ENCODE data around the gene AIG1.

AIG1 gene

DNA sequence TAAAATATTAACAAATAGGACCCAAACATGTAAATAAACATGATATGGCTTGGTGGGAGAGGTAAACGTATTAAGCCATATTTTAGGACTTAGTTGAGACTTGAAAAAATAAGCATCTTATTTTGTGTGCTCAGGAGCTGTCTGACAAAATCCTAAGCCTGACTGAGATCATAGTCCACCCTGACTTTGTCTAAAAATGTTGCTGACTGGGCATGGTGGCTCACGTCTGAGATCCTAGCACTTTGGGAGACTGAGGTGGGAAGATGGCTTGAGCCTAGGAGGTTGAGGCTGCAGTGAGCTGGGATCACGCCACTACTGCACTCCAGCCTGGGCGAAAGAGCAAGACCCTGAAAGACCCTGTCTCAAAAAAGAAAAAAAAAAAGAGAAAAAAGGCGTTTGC, 52.1 kb downstream of the AIG1 start:
- H3K4me3 ChIP-seq (ENCODE audit: low read depth in 1 of 2, low read length in 2 of 2): no peak overlapping the region
- H3K9me3 ChIP-seq (ENCODE audit: low read length): no peaks in the 10 kb centered on the region
- H3K27me3 ChIP-seq (ENCODE audit: control insufficient read depth in 1 of 2, insufficient read depth in 2 of 2, low read length in 2 of 2): no peaks in the 10 kb centered on the region
- peaks cover 8% of the 10 kb centered on the region for H3K4me1 ChIP-seq (ENCODE audit: insufficient read depth, low read length)
- H3K36me3 ChIP-seq (ENCODE audit: insufficient read depth, low read length): no peaks in the 10 kb centered on the region
- H3K9ac ChIP-seq (ENCODE audit: low read length): no peak overlapping the region
- no peak overlapping the region for H3K27ac ChIP-seq (ENCODE audit: low read depth, low read length)

DNA sequence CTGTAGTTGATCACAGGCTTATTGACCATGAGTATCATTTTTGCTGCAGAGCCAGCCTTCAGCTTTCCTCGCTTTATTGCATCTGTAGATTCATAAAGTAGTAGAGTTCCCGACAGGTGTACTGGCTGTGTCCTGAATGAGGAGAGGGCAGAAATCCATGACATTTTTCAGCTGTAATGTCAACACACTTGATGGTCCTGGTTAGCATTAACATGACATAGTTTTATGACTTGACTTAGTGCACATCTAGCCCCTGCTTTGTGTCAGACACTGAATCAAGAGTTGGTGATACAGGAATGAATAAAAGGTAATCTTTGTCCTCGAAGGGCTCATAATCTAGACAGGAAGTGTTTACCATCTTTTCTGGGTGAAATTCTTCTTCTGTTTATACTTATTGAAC, 55.0 kb downstream of the AIG1 start:
- no peaks in the 10 kb centered on the region for H3K9me3 ChIP-seq (ENCODE audit: low read length)
- H3K36me3 ChIP-seq (ENCODE audit: insufficient read depth, low read length): no peaks in the 10 kb centered on the region
- no peak overlapping the region for H3K4me3 ChIP-seq (ENCODE audit: low read depth in 1 of 2, low read length in 2 of 2)
- no peak overlapping the region for H3K9ac ChIP-seq (ENCODE audit: low read length)
- no peak overlapping the region for H3K27ac ChIP-seq (ENCODE audit: low read depth, low read length)
- no peaks in the 10 kb centered on the region for H3K27me3 ChIP-seq (ENCODE audit: control insufficient read depth in 1 of 2, insufficient read depth in 2 of 2, low read length in 2 of 2)
- peaks cover 4% of the 10 kb centered on the region for H3K4me1 ChIP-seq (ENCODE audit: insufficient read depth, low read length)

DNA sequence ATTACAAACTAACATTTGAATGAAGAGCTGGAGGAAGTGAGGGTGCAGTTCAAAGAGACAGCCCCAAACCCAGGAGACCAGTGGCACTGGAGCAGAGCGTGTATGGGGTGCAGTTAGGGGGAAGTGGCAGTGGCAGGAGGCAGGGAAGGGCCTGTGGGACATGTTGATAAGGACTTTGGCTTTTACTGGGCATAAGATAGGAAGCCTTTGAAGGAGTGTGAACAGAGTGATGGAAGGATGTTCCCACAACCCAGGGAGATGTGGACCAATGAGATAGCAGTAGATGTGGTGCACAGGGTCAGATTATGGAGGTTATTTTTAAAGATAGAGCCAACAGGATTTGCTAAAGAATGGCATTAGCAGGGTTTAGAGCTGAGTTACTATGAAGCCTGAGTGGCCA, 56.4 kb downstream of the AIG1 start:
- Histone ChIP-seq H3K36me3 (ENCODE audit: insufficient read depth, low read length) (no peaks in the 10 kb centered on the region), H3K9me3 (ENCODE audit: low read length) (no peaks in the 10 kb centered on the region), H3K9ac (ENCODE audit: low read length) (no peak overlapping the region), H3K4me1 (ENCODE audit: insufficient read depth, low read length) (peaks cover 4% of the 10 kb centered on the region), H3K4me3 (ENCODE audit: low read depth in 1 of 2, low read length in 2 of 2) (no peak overlapping the region), H3K27ac (ENCODE audit: low read depth, low read length) (no peak overlapping the region), H3K27me3 (ENCODE audit: control insufficient read depth in 1 of 2, insufficient read depth in 2 of 2, low read length in 2 of 2) (no peaks in the 10 kb centered on the region)

DNA sequence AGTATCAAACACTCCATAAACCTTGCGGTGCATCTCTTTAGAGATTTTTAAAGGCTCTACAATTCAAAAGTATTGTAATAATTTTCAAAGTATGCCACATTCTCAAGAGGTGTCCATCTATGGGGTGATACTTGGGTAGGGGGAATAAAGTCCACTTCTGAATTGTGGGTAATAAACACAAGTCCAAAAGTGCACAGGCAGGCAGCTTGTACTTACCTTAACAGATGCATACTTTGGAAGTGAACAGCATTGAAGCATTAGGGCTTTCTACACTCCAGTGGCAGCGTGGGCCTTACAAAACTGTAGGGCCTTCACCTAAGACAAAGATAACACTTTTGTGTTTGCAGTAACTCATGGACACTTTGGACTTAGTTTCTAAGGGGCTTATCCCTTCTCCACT, 58.6 kb downstream of the AIG1 start:
- Histone ChIP-seq H3K36me3 (ENCODE audit: insufficient read depth, low read length) (no peaks in the 10 kb centered on the region), H3K9ac (ENCODE audit: low read length) (no peak overlapping the region), H3K27ac (ENCODE audit: low read depth, low read length) (no peak overlapping the region), H3K9me3 (ENCODE audit: low read length) (no peaks in the 10 kb centered on the region), H3K4me1 (ENCODE audit: insufficient read depth, low read length) (peaks cover 4% of the 10 kb centered on the region), H3K4me3 (ENCODE audit: low read depth in 1 of 2, low read length in 2 of 2) (no peak overlapping the region), H3K27me3 (ENCODE audit: control insufficient read depth in 1 of 2, insufficient read depth in 2 of 2, low read length in 2 of 2) (no peaks in the 10 kb centered on the region)

DNA sequence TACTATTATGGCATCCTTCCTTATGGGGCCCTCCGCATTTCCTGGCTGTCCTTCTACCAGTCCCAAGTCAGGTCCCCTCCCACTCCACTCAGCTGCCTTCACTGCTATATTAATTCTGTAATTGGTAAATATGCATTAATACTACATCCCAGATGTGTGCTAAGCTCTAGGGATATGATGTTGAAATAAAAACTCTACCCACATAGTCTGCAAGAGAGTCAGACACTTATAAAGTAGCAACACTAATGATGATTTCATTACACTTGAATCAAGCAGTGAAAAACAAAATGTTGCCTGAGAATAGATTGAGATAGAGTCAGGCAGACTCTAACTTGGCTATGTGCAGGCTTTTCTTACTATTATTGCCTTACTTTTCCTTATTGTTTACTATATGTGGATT, 62.4 kb downstream of the AIG1 start:
- Histone ChIP-seq H3K9me3 (ENCODE audit: low read length) (no peaks in the 10 kb centered on the region), H3K36me3 (ENCODE audit: insufficient read depth, low read length) (no peaks in the 10 kb centered on the region), H3K4me1 (ENCODE audit: insufficient read depth, low read length) (no peaks in the 10 kb centered on the region), H3K4me3 (ENCODE audit: low read depth in 1 of 2, low read length in 2 of 2) (no peak overlapping the region), H3K27me3 (ENCODE audit: control insufficient read depth in 1 of 2, insufficient read depth in 2 of 2, low read length in 2 of 2) (no peaks in the 10 kb centered on the region), H3K27ac (ENCODE audit: low read depth, low read length) (no peak overlapping the region), H3K9ac (ENCODE audit: low read length) (no peak overlapping the region)

DNA sequence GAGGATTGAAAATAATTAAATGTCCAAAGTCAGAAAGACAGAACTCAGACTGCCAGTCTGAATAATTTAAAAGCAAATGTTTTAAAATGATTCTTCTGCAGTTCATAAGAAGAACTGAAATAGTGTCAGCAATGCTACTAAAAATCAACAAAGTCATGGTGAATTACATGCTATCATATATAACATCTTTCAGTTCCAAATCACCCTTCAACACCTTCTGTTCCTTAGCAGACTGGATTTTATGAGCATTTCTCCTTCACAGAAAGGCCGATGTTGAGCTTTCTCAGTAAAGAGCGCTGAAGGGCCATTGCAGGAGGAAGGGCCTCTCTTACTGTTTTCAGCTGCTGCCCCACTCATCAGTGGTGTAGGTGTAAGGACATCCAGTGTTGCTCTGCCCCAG, 63.3 kb downstream of the AIG1 start:
- no peaks in the 10 kb centered on the region for H3K27me3 ChIP-seq (ENCODE audit: control insufficient read depth in 1 of 2, insufficient read depth in 2 of 2, low read length in 2 of 2)
- no peak overlapping the region for H3K4me3 ChIP-seq (ENCODE audit: low read depth in 1 of 2, low read length in 2 of 2)
- no peaks in the 10 kb centered on the region for H3K36me3 ChIP-seq (ENCODE audit: insufficient read depth, low read length)
- H3K27ac ChIP-seq (ENCODE audit: low read depth, low read length): no peak overlapping the region
- H3K9ac ChIP-seq (ENCODE audit: low read length): no peak overlapping the region
- H3K9me3 ChIP-seq (ENCODE audit: low read length): no peaks in the 10 kb centered on the region
- H3K4me1 ChIP-seq (ENCODE audit: insufficient read depth, low read length): no peaks in the 10 kb centered on the region

DNA sequence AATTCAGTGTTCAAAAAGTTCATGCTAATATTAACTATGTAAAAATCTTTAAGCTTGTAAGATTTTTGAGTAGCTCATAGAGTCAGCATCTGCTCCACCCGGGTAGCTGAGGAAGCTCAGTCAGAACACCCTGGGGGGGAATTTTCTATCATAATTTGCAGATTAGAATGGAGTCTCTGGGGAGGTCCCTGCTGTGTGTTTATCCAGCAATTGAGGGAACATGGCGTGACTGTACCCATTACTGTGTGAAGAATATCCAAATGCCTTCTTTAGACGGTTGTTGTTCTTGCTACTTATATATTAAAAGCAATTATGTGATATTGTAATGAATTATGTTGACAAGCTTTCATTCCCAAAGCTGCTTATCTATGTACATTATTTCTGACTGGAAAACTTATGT, 64.8 kb downstream of the AIG1 start:
- Histone ChIP-seq H3K4me1 (ENCODE audit: insufficient read depth, low read length) (no peaks in the 10 kb centered on the region), H3K27me3 (ENCODE audit: control insufficient read depth in 1 of 2, insufficient read depth in 2 of 2, low read length in 2 of 2) (no peaks in the 10 kb centered on the region), H3K4me3 (ENCODE audit: low read depth in 1 of 2, low read length in 2 of 2) (no peak overlapping the region), H3K9me3 (ENCODE audit: low read length) (no peaks in the 10 kb centered on the region), H3K36me3 (ENCODE audit: insufficient read depth, low read length) (no peaks in the 10 kb centered on the region), H3K9ac (ENCODE audit: low read length) (no peak overlapping the region), H3K27ac (ENCODE audit: low read depth, low read length) (no peak overlapping the region)

DNA sequence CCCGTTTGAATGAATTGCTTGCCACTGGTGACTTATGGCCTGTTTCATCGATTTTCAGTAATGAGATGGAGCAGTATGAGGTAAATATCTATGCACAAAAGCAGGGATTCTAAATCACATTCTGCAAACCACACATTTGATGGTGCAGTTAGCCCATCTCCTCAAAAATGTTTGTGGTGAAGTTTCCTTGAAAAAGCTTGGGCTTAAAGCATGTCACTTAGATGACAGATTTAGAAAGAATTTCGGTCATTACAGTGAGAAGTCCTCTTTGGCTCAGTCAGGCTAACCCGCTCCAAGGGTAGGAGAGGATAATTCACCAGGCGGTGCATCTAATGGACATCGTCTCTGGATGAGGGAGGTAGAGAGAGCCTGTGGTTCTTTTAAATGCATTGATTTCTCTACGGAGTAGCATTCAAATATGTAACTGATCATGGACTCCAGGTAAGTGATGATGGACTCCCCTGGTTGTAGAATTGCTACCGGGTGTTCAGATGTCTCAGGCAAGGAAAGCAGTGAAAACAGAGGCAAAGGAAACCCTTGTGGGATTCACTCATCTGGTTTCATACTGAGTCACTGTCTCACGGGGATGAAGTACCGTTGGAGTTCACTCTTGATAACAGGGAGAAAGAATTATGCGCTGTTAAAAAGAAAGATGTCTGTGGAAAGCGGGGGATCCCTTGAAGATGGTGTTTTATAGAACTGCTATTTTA, 65.3 kb downstream of the AIG1 start:
- Histone ChIP-seq H3K36me3 (ENCODE audit: insufficient read depth, low read length) (no peaks in the 10 kb centered on the region), H3K9me3 (ENCODE audit: low read length) (no peaks in the 10 kb centered on the region), H3K27me3 (ENCODE audit: control insufficient read depth in 1 of 2, insufficient read depth in 2 of 2, low read length in 2 of 2) (no peaks in the 10 kb centered on the region), H3K4me1 (ENCODE audit: insufficient read depth, low read length) (no peaks in the 10 kb centered on the region), H3K27ac (ENCODE audit: low read depth, low read length) (no peak overlapping the region), H3K4me3 (ENCODE audit: low read depth in 1 of 2, low read length in 2 of 2) (no peak overlapping the region), H3K9ac (ENCODE audit: low read length) (no peak overlapping the region)

DNA sequence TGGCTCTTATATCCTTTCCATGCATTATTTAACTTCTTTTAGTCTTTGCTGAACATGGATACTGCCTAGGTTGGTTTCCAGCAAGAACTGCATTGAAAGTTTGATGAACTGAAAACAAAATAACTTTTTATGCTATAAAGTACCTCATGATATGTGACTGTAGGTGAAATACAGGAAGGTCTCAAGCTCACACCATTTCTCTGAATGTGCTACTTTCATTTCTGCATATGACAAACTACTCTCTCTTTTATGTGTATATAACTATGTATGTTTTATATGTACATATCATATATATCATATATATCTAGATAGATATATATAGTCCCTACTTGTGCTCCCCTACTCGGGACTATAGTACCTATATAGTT, 65.9 kb downstream of the AIG1 start:
- Histone ChIP-seq H3K36me3 (ENCODE audit: insufficient read depth, low read length) (no peaks in the 10 kb centered on the region), H3K9me3 (ENCODE audit: low read length) (no peaks in the 10 kb centered on the region), H3K4me1 (ENCODE audit: insufficient read depth, low read length) (no peaks in the 10 kb centered on the region), H3K27ac (ENCODE audit: low read depth, low read length) (no peak overlapping the region), H3K9ac (ENCODE audit: low read length) (no peak overlapping the region), H3K4me3 (ENCODE audit: low read depth in 1 of 2, low read length in 2 of 2) (no peak overlapping the region), H3K27me3 (ENCODE audit: control insufficient read depth in 1 of 2, insufficient read depth in 2 of 2, low read length in 2 of 2) (no peaks in the 10 kb centered on the region)

DNA sequence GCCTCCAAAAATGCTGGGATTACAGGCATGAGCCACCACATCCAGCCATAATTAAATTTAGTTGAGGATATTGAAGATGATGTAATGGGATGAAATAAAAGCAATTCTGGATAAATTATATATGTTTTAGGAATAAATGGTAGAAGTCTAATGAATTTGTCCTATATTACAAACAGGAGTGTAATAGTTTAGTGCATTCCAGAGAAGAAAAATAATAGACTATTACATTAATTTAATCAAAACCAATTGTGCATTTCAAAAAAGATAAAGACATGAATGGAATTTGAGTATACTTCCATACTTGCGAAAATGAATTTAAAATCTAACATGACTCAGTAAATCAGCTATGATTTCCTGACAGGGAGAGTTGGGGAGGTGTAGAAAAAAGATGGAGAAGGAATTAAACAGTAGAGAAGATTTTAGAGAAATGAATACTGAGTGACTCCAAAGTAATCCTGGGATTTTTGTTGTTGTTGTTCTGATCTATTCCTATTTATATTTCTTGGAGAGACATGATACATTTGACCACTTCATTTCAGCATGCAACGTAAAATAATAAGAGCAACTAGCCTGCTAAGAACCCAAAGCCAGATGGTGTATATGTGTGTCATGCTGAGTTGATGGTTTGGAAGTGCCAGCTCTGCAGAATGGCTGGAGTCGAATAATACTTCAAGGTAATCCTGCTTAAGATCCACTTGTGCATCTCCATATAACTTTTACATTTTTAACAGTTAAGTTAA, 67.4 kb downstream of the AIG1 start:
- Histone ChIP-seq H3K4me3 (ENCODE audit: low read depth in 1 of 2, low read length in 2 of 2) (no peak overlapping the region), H3K27me3 (ENCODE audit: control insufficient read depth in 1 of 2, insufficient read depth in 2 of 2, low read length in 2 of 2) (no peaks in the 10 kb centered on the region), H3K4me1 (ENCODE audit: insufficient read depth, low read length) (no peaks in the 10 kb centered on the region), H3K27ac (ENCODE audit: low read depth, low read length) (no peak overlapping the region), H3K36me3 (ENCODE audit: insufficient read depth, low read length) (no peaks in the 10 kb centered on the region), H3K9ac (ENCODE audit: low read length) (no peak overlapping the region), H3K9me3 (ENCODE audit: low read length) (no peaks in the 10 kb centered on the region)

DNA sequence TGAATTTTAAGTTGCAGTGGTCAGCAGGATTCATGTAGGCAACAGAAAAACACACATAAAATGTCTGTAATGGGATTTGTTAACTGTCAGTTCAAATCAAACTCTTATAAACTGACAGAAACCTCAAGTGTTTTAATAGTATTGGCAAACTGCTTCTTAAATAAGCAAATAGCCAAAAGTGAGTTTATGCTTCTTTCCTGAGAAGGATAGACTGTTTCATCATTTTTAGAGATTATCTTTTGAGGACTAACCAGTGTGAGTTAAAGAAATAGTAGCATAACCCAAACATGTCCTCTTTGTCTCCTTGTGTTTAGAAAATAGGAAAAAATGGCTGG, 68.0 kb downstream of the AIG1 start:
- no peak overlapping the region for H3K4me3 ChIP-seq (ENCODE audit: low read depth in 1 of 2, low read length in 2 of 2)
- H3K27me3 ChIP-seq (ENCODE audit: control insufficient read depth in 1 of 2, insufficient read depth in 2 of 2, low read length in 2 of 2): no peaks in the 10 kb centered on the region
- no peaks in the 10 kb centered on the region for H3K9me3 ChIP-seq (ENCODE audit: low read length)
- H3K9ac ChIP-seq (ENCODE audit: low read length): no peak overlapping the region
- no peaks in the 10 kb centered on the region for H3K4me1 ChIP-seq (ENCODE audit: insufficient read depth, low read length)
- no peak overlapping the region for H3K27ac ChIP-seq (ENCODE audit: low read depth, low read length)
- no peaks in the 10 kb centered on the region for H3K36me3 ChIP-seq (ENCODE audit: insufficient read depth, low read length)

DNA sequence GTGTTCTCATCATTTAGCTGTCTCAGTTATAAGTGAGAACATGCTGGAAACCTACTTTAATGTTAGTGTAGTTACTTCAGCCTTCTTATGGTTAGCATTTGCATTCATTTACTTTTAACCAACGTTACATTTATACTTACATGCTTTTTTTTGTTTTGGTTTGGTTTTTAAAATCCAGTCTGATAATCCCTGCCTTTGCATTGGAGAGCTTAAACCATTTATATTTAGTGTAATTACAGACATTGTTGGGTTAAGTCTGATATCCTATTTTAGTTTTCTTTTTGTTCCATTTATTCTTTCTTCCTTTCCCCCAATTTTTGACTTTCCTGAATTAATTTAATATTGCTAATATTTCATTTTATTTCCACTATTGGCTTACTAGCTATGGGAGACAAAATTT, 70.2 kb downstream of the AIG1 start:
- H3K4me3 ChIP-seq (ENCODE audit: low read depth in 1 of 2, low read length in 2 of 2): no peak overlapping the region
- H3K27me3 ChIP-seq (ENCODE audit: control insufficient read depth in 1 of 2, insufficient read depth in 2 of 2, low read length in 2 of 2): no peaks in the 10 kb centered on the region
- no peaks in the 10 kb centered on the region for H3K9me3 ChIP-seq (ENCODE audit: low read length)
- no peak overlapping the region for H3K9ac ChIP-seq (ENCODE audit: low read length)
- no peaks in the 10 kb centered on the region for H3K36me3 ChIP-seq (ENCODE audit: insufficient read depth, low read length)
- H3K4me1 ChIP-seq (ENCODE audit: insufficient read depth, low read length): no peaks in the 10 kb centered on the region
- no peak overlapping the region for H3K27ac ChIP-seq (ENCODE audit: low read depth, low read length)
